CD14-positive monocyte (primary cell): Measurements from ENCODE around the gene KIF26B. TPM values are rescaled to one million over a fixed set of nuclear protein-coding genes. Genes with fewer than 3 reads are reported as not detected.
"Not testable (repeated sequence)": the region's sequence is repeated elsewhere in the genome, so short reads cannot be mapped to it uniquely, and the experiment has no call there.

ENCODE experiments used
- DNase-seq, 3 donors: peaks; one replicate each; pipeline ENCODE4 v3.0.0-alpha.2; 2011 to 2022
- H2AFZ ChIP-seq: 2 replicates; pipeline ENCODE4 v1.6.0; 2012; ENCODE audit warnings: mild to moderate bottlenecking, low read depth, low read length, inconsistent platforms; ENCODE audit not compliant: insufficient read depth, poor library complexity, severe bottlenecking
- H3K27ac ChIP-seq, 2 donors: 1 replicate in 1 of 2; 2 replicates in 1 of 2; pipeline ENCODE4 v1.5.1; 2012 to 2013; ENCODE audit warnings: low read length in 2 of 2, control low read depth in 1 of 2, inconsistent platforms in 1 of 2, low read depth in 1 of 2, mild to moderate bottlenecking in 1 of 2
- H3K27me3 ChIP-seq, 2 donors: one replicate each; pipeline versions ENCODE4 v1.6.0 to v1.6.1; 2011 to 2013; ENCODE audit warnings: low read length in 2 of 2; ENCODE audit not compliant: control insufficient read depth in 2 of 2, insufficient read depth in 2 of 2
- H3K36me3 ChIP-seq, 2 donors: replicated peaks in 1 of 2; 1 replicate in 1 of 2; 2 replicates in 1 of 2; pipeline versions ENCODE4 v1.5.1 to v1.6.1; 2012 to 2013; ENCODE audit warnings: low read length in 2 of 2, control low read depth in 1 of 2, inconsistent platforms in 1 of 2, mild to moderate bottlenecking in 1 of 2; ENCODE audit not compliant: insufficient read depth in 2 of 2, control insufficient read depth in 1 of 2
- H3K4me1 ChIP-seq, 2 donors: 1 replicate in 1 of 2; 2 replicates in 1 of 2; pipeline versions ENCODE4 v1.5.1 to v1.6.1; 2012 to 2013; ENCODE audit warnings: low read length in 2 of 2, control low read depth in 1 of 2, inconsistent platforms in 1 of 2, mild to moderate bottlenecking in 1 of 2, moderate library complexity in 1 of 2; ENCODE audit not compliant: insufficient read depth in 2 of 2, control insufficient read depth in 1 of 2
- H3K4me2 ChIP-seq: replicated peaks from 2 replicates; pipeline ENCODE3; 2012; ENCODE audit warnings: low read length, moderate library complexity, mild to moderate bottlenecking; ENCODE audit not compliant: poor library complexity, severe bottlenecking; ENCODE audit errors: extremely low read depth
- H3K4me3 ChIP-seq, 3 experiments: fragments of 200-600 bp in 1 of 3; sonication (generic) in 1 of 3; replicated peaks in 1 of 3; 1 replicate in 2 of 3; 2 replicates in 1 of 3; pipeline ENCODE4 v1.5.1; 2011 to 2013; ENCODE audit warnings: low read length in 3 of 3, mild to moderate bottlenecking in 3 of 3, control low read depth in 2 of 3, low read depth in 2 of 3, inconsistent platforms in 1 of 3, moderate library complexity in 1 of 3
- H3K79me2 ChIP-seq: 2 replicates; pipeline ENCODE4 v1.6.0; 2012; ENCODE audit warnings: mild to moderate bottlenecking, control low read depth, inconsistent platforms, low read length, moderate library complexity; ENCODE audit not compliant: insufficient read depth
- H3K9ac ChIP-seq: 2 replicates; pipeline ENCODE4 v1.6.0; 2017; ENCODE audit warnings: low read length, mild to moderate bottlenecking; ENCODE audit not compliant: insufficient read depth, poor library complexity, severe bottlenecking
- H3K9me3 ChIP-seq, 2 donors: replicated peaks in 1 of 2; 1 replicate in 1 of 2; 2 replicates in 1 of 2; pipeline versions ENCODE4 v1.5.1 to v1.6.1; 2012 to 2013; ENCODE audit warnings: low read length in 2 of 2, control low read depth in 1 of 2; ENCODE audit not compliant: control insufficient read depth in 1 of 2, insufficient read depth in 1 of 2
- H4K20me1 ChIP-seq: 2 replicates; pipeline ENCODE4 v1.6.0; 2012; ENCODE audit warnings: mild to moderate bottlenecking, low read length, control low read depth, moderate library complexity; ENCODE audit not compliant: insufficient read depth
- H3K27ac Mint-ChIP-seq, 7 donors: one replicate each; pipeline ENCODE4 v1.8.0; 2020; ENCODE audit warnings: mild to moderate bottlenecking in 7 of 7, mixed read lengths in 7 of 7, moderate library complexity in 6 of 7, inconsistent platforms in 2 of 7
- H3K27me3 Mint-ChIP-seq, 3 donors: one replicate each; pipeline ENCODE4 v1.8.0; 2021 to 2022; ENCODE audit warnings: low read depth in 3 of 3, mild to moderate bottlenecking in 3 of 3, mixed read lengths in 3 of 3, moderate library complexity in 3 of 3, inconsistent platforms in 1 of 3
- H3K36me3 Mint-ChIP-seq, 2 donors: one replicate each; pipeline ENCODE4 v1.8.0; 2020; ENCODE audit warnings: mixed read lengths in 2 of 2, inconsistent platforms in 1 of 2, mild to moderate bottlenecking in 1 of 2
- H3K4me1 Mint-ChIP-seq: one replicate; pipeline ENCODE4 v1.8.0; 2020; ENCODE audit warnings: mild to moderate bottlenecking, mixed read lengths
- H3K4me3 Mint-ChIP-seq, 2 donors: one replicate each; pipeline ENCODE4 v1.8.0; 2020; ENCODE audit warnings: mild to moderate bottlenecking in 2 of 2, mixed read lengths in 2 of 2, moderate library complexity in 1 of 2
- H3K9me3 Mint-ChIP-seq, 7 donors: one replicate each; pipeline ENCODE4 v1.8.0; 2020 to 2022; ENCODE audit warnings: mixed read lengths in 7 of 7, mild to moderate bottlenecking in 6 of 7, moderate library complexity in 6 of 7, inconsistent platforms in 2 of 7
- WGBS: methylation state at CpG from one replicate; pipeline ENCODE4 v1.1.5; 2013; ENCODE audit warnings: missing lambda C conversion rate; ENCODE audit not compliant: insufficient coverage; 5-methylcytosine and 5-hydroxymethylcytosine counted together
- intact Hi-C, 2 donors: fragments of 100-400 bp; cut with micrococcal nuclease; formaldehyde crosslinking; loops; one replicate each; pipeline versions ENCODE4 v1.15.0 to v1.15.1; 2023
- polyA plus RNA-seq, 3 donors: library from polyadenylated mRNA; depleted of rRNA in 1 of 3; unstranded in 2 of 3; stranded (reverse) in 1 of 3; fragments of 300-500 nt in 2 of 3; fragments of >200 nt in 1 of 3; fragmentation: Illumina TruSeq in 2 of 3; gene quantifications; 1 replicate in 2 of 3; 2 replicates in 1 of 3; pipeline ENCODE4 v1.2.3, GENCODE V29; 2012 to 2021
- TF ChIP-seq, protein P1 (sequence below): fragments of 200-600 bp; IDR thresholded peaks from one replicate; pipeline ENCODE4 v1.8.0; 2022; ENCODE audit warnings: antibody characterized with exemption, mild to moderate bottlenecking

Gene KIF26B
- polyA plus RNA-seq, 3 donors: 0.01 to 0.05 TPM; not detected in 1

DNA sequence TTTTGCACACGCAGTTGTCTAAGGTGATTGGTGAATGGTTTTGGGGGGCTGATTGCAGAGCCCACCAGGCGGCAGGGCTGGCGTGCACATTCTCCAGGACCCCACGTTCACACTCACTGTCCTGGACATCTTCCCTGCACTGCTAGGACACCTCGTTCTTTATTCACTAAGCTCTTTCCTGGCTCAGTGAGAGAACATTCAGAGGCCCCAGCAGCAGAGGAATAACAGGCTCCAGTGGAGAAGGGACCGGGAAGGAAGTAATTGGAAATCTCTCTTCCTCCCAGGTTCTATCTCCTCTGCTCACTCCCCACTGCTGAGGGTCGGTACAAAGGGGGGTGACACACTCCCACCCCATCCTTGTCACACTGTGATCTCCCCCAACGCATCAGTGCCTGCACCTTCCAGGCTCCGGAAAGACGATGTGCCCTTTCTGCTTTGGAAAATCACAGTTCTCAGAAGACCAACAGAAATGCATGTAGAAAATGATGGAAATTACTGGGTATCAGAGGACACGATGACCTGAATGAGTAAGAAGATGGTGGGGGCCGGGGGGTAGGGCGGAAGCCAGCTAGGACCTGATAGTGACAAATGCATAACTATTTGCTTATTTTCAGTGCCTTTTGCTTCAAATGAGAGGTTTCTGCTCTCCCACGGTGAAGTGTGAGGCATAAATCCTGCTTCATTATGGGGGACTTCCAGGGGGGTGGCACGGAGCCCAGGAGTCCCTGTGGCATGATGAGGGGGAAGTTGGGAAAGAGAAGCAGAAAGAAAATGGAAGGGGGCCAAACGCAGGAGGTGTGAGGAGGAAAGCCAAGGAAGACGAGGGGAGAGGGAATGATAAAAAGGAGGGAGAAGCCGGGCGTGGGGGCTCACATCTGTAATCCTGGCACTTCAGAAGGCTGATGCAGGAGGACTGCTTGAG, 25.2 kb upstream of the KIF26B start:
- DNase-seq: no peak
- intact Hi-C loops: no loop called here
- no peaks in the 10 kb centered on the region for H3K36me3 ChIP-seq
- peaks cover 14 to 35% (median 29%) of the 10 kb centered on the region in 3 donors for H3K27me3 Mint-ChIP-seq
- no peak overlapping the region for H3K4me2 ChIP-seq
- H3K4me1 ChIP-seq: no peaks in the 10 kb centered on the region
- H3K4me1 Mint-ChIP-seq: no peaks in the 10 kb centered on the region
- H3K36me3 Mint-ChIP-seq: peaks cover 3% of the 10 kb centered on the region in 2 donors
- no peaks in the 10 kb centered on the region for H4K20me1 ChIP-seq
- H3K9me3 Mint-ChIP-seq: peaks cover 0 to 1% (median 0%) of the 10 kb centered on the region in 7 donors
- no peak overlapping the region for H3K4me3 Mint-ChIP-seq
- no peak overlapping the region for H3K4me3 ChIP-seq
- H3K27me3 ChIP-seq: peaks cover 0 to 4% of the 10 kb centered on the region in 2 donors
- H3K27ac Mint-ChIP-seq: no peak overlapping the region
- no peaks in the 10 kb centered on the region for H3K79me2 ChIP-seq
- no peaks in the 10 kb centered on the region for H3K9me3 ChIP-seq
- WGBS: 41% methylated on average over 10 of the region's 19 CpGs
- TF ChIP-seq, protein P1, sequence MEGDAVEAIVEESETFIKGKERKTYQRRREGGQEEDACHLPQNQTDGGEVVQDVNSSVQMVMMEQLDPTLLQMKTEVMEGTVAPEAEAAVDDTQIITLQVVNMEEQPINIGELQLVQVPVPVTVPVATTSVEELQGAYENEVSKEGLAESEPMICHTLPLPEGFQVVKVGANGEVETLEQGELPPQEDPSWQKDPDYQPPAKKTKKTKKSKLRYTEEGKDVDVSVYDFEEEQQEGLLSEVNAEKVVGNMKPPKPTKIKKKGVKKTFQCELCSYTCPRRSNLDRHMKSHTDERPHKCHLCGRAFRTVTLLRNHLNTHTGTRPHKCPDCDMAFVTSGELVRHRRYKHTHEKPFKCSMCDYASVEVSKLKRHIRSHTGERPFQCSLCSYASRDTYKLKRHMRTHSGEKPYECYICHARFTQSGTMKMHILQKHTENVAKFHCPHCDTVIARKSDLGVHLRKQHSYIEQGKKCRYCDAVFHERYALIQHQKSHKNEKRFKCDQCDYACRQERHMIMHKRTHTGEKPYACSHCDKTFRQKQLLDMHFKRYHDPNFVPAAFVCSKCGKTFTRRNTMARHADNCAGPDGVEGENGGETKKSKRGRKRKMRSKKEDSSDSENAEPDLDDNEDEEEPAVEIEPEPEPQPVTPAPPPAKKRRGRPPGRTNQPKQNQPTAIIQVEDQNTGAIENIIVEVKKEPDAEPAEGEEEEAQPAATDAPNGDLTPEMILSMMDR: no peak
- no peak overlapping the region for H3K9ac ChIP-seq
- H3K27ac ChIP-seq: no peak overlapping the region
- no peak overlapping the region for H2AFZ ChIP-seq

DNA sequence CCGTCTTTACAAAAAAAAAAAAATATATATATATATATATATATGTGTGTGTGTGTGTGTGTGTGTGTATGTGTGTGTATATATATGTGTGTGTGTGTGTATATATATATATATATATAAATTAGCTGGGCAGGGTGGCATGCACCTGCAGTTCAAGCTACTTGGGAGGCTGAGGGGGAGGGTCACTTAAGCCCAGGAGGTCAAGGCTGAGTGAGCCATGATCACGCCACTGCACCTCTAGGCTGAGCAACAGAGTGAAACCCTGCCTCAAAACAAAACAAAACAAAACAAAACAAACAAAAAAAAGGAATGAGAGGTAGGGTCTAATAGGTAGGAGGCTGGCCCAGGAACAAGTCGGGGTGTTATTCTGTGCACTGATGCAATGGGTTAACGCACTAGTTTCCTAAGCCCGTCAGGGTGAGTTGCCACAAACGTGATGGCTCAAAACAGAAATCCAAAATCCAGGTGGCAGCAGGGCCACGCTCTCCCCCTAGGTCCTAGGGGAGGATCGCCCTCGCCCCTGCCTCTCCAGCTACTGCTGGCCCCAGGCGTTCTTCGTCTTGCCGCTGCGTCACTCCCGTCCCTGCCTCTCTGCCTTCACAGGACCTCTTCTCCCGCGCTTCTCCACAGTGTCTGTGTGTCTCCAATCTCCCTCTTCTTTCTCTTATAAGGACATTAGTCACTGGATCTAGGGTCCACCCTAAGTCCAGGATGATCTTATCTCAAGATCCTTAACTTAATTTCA, 24.3 kb upstream of the KIF26B start:
- H3K4me2 ChIP-seq, H3K27ac ChIP-seq, H3K9ac ChIP-seq, H2AFZ ChIP-seq, H4K20me1 ChIP-seq, H3K27me3 ChIP-seq, DNase-seq, H3K4me1 Mint-ChIP-seq, H3K9me3 ChIP-seq, H3K36me3 Mint-ChIP-seq, H3K4me1 ChIP-seq, H3K27ac Mint-ChIP-seq, H3K4me3 ChIP-seq, intact Hi-C loops, H3K79me2 ChIP-seq, H3K9me3 Mint-ChIP-seq, H3K36me3 ChIP-seq: not testable (repeated sequence)
- H3K4me3 Mint-ChIP-seq: peak overlapping the region in 1 of 2 donors; percentile 29
- 68% methylated on average over 14 of the region's 16 CpGs for WGBS
- peaks cover 14 to 39% (median 29%) of the 10 kb centered on the region in 3 donors for H3K27me3 Mint-ChIP-seq
